GM18499 (cell line): Measurements from ENCODE around the gene PRSS2.

Source experiments
- ATAC-seq: cut with Tn5 transposase; IDR thresholded peaks from one replicate; pipeline ENCODE4 v1.9.1; 2021; ENCODE audit warnings: moderate number of reproducible peaks; ENCODE audit not compliant: insufficient read depth, unreplicated experiment

PRSS2 gene

GRCh38 chr7:142784716-142785115 is 13.9 kb downstream of the PRSS2 start:
- no peak for ATAC-seq

- no peak for ATAC-seq
Measured at GRCh38 chr7:142785841-142786250, 15.1 kb downstream of the PRSS2 start.

GRCh38 chr7:142787034-142787768 is 16.4 kb downstream of the PRSS2 start:
- no peak for ATAC-seq

- no peak for ATAC-seq
Measured at GRCh38 chr7:142787783-142788182, 17.0 kb downstream of the PRSS2 start.

GRCh38 chr7:142788303-142789289 is 17.8 kb downstream of the PRSS2 start:
- no peak for ATAC-seq

GRCh38 chr7:142789441-142789840 is 18.7 kb downstream of the PRSS2 start:
- ATAC-seq: no peak

- no peak for ATAC-seq
Measured at GRCh38 chr7:142790056-142790455, 19.3 kb downstream of the PRSS2 start.

GRCh38 chr7:142790555-142790954 is 19.8 kb downstream of the PRSS2 start:
- ATAC-seq: no peak

GRCh38 chr7:142791502-142791901 is 20.7 kb downstream of the PRSS2 start:
- ATAC-seq: no peak

GRCh38 chr7:142792129-142792528 is 21.4 kb downstream of the PRSS2 start:
- ATAC-seq: no peak

GRCh38 chr7:142792593-142792992 is 21.8 kb downstream of the PRSS2 start:
- no peak for ATAC-seq

- no peak for ATAC-seq
Measured at GRCh38 chr7:142793156-142793555, 22.4 kb downstream of the PRSS2 start.

GRCh38 chr7:142795339-142795863 is 24.6 kb downstream of the PRSS2 start:
- ATAC-seq: no peak

GRCh38 chr7:142796001-142796500 is 25.3 kb downstream of the PRSS2 start:
- ATAC-seq: no peak

GRCh38 chr7:142796501-142797390 is 26.0 kb downstream of the PRSS2 start:
- peak; percentile 29 for ATAC-seq

- peak; percentile 12 for ATAC-seq
Measured at GRCh38 chr7:142797391-142798377, 26.9 kb downstream of the PRSS2 start.

- ATAC-seq: no peak
Measured at GRCh38 chr7:142798451-142799436, 28.0 kb downstream of the PRSS2 start.

- no peak for ATAC-seq
Measured at GRCh38 chr7:142799437-142799835, 28.7 kb downstream of the PRSS2 start.
